GM12874 (cell line): Measurements from ENCODE around the gene LGALS3.
A peak's percentile ranks its signal among the peaks of the same experiment; 100 is the strongest.

ENCODE experiments used
- TF ChIP-seq, protein P1 (sequence below): IDR thresholded peaks from 2 replicates; pipeline ENCODE4 v1.5.1; 2011; ENCODE audit warnings: low read depth, mild to moderate bottlenecking, control low read depth, low read length, moderate library complexity; ENCODE audit not compliant: insufficient read depth

LGALS3 gene

DNA sequence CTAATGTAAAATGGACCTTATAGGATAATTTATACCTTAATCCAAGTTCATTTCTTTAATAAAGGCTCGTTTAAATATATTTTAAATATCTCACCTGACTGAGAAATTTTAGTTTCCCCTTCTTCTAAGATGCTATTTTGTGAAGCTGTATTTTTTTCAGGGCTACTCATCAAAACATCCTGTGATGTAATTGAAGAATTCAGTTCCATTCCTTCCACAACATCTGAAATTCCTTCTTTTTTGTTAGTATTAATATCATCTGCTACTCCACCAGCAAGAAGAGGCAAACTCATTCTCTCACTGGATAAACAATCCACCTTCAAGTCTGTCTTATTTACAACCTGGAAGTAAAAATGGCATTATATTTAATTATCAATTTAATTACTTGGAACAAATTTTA is 22.5 kb downstream of the LGALS3 start:
- TF ChIP-seq, protein P1, sequence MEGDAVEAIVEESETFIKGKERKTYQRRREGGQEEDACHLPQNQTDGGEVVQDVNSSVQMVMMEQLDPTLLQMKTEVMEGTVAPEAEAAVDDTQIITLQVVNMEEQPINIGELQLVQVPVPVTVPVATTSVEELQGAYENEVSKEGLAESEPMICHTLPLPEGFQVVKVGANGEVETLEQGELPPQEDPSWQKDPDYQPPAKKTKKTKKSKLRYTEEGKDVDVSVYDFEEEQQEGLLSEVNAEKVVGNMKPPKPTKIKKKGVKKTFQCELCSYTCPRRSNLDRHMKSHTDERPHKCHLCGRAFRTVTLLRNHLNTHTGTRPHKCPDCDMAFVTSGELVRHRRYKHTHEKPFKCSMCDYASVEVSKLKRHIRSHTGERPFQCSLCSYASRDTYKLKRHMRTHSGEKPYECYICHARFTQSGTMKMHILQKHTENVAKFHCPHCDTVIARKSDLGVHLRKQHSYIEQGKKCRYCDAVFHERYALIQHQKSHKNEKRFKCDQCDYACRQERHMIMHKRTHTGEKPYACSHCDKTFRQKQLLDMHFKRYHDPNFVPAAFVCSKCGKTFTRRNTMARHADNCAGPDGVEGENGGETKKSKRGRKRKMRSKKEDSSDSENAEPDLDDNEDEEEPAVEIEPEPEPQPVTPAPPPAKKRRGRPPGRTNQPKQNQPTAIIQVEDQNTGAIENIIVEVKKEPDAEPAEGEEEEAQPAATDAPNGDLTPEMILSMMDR, result no peak

DNA sequence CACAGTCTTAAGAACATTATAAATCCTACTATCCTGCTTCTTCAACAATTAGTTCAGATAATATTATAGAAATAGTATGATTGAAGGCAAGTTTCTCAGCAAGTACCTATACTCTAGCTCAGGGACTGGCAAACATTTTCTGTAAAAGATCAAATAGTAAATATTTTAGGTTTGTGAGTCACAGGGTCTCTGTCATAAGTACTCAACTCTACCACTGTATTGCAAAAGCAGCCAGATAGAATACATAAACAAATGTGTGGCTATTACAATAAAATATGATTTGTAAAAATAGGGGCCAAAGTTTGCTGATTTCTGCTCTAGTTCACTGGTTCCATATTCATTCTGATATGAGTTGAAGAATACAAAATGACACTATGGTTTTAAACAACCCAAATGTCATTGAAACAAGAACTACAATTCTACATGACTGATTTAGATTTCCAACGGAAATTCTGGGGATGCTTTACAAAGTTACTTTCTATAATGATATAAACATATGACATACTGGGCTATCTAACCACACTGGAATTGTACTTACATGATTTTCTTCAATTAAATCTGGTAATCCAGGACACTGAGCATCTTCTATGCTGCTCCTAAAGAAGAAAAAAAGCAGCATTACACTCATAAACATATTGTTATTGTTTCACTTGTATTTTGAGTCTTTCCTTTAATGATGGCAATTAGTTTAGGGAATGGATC is 23.2 kb downstream of the LGALS3 start:
- TF ChIP-seq, protein P1, result no peak

DNA sequence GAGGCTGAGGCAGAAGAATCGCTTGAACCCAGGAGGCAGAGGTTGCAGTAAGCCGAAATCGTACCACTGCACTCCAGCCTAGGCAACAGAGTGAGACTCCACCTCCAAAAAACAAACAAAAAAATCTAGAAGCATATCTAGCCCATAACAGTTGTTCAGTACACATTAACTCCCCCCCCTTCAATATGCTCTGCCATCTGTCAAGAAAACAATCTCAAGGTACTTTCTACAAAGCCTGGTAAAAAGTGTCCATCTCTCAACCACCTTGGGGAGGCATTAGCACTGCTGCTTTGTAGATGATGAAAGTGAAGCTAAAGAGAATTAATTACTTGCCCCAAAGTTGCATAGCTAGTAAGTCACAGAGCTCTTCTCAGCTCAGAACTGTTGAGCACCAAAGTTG is 24.9 kb downstream of the LGALS3 start:
- TF ChIP-seq, protein P1, result no peak

DNA sequence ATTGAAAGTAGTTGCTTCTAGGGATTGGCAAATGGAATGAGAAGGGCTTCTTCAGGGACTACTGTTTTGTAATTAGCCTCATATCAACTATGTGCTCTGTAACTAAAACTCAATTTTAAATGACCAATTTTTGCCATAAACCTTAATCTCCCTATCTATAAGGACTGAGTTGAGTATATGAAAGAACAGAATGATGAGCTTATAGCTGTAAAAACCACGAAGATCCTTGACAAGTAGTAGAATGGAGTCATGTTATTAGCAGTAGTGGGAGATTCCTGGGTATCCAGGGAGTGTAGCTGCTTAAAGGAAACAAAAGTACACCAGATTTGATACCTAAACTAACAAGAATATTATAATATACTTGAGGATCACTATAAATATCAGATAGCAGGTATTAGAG is 28.0 kb downstream of the LGALS3 start:
- TF ChIP-seq, protein P1, result no peak

DNA sequence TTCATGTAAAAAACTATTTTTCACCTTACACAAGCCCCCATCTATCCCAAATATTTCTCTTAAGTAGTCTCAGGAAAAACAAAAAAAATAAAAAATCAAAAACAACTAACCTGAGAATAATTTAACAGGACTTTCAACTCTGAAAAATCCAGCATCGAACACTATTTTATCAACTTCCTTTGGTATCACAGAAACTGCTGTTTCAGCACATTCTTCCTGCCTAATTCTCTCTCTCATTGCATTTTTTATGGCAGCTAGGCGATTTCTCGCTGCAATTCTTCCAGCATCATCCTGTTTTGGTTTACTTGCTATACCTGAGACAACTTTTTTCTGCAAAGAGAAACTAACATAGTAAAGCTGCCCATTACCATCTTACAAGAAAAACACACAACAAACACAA is 29.4 kb downstream of the LGALS3 start:
- TF ChIP-seq, protein P1, result no peak

DNA sequence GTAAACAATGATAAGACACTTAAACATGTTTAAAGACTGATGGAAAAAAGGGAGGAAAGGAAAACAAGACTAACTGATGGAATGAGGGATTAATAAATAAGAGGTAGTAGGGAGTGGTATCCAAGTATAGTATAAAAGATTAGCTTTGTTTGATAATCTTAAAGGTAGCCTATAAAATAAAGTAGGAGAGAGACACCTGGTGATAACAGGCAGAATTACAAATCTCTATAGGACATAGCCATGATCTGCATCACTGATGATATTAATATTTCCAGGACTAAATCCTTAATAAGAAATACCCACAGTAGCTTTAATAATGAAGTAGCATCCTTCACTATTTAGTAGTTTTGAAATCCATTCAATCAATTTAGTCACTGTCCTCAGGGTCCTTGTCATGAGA is 31.9 kb downstream of the LGALS3 start:
- TF ChIP-seq, protein P1, result peak; percentile 14; the same call in 1 of the 2 replicates

DNA sequence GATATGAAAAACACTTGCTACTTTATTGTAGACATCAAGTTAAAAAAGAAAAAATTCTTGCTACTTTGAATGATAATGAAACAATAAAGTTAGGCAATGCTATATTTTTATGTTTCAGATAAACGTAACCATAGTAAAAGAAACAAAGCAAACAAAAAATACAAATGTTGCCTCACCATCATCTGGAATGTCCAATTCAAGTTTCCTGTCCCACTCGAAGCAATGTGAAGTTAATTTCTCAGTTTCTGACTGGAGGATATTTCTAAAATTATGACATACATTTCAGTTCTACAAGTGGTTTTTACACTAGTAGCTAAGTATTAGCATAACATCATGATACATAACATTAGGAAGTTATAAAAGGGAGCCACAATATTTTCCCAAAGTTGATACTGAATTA is 41.5 kb downstream of the LGALS3 start:
- TF ChIP-seq, protein P1, result no peak
